HG03354 (cell line): ENCODE data around the gene PIAS1.
"Not testable (repeated sequence)": the region's sequence is repeated elsewhere in the genome, so short reads cannot be mapped to it uniquely, and the experiment has no call there.

Source experiments
- ATAC-seq: cut with Tn5 transposase; IDR thresholded peaks from one replicate; pipeline ENCODE4 v1.9.1; 2021; ENCODE audit warnings: mild to moderate bottlenecking; ENCODE audit not compliant: unreplicated experiment, poor library complexity, severe bottlenecking

The PIAS1 gene

GRCh38 chr15:68158046-68158628 lies 104.0 kb downstream of the PIAS1 start:
- no peak for ATAC-seq

GRCh38 chr15:68163191-68163590 lies 109.1 kb downstream of the PIAS1 start:
- ATAC-seq = no peak

DNA sequence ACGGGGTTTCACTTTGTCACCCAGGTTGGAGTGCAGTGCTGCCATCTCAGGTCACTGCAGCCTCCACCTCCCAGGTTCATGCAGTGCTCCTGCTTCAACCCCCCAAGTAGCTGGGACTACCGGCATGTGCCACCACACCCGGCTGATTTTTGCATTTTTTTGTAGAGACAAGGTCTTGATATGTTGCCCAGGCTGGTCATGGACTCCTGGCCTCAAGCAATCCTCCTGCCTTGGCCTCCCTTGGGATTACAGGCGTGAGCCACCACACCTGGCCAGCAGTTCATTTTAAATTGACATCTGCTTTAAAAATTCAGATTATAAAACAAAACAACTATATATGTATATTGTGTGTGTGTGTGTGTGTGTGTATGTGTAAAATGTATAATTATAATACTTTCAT lies 112.7 kb downstream of the PIAS1 start:
- ATAC-seq = no peak

DNA sequence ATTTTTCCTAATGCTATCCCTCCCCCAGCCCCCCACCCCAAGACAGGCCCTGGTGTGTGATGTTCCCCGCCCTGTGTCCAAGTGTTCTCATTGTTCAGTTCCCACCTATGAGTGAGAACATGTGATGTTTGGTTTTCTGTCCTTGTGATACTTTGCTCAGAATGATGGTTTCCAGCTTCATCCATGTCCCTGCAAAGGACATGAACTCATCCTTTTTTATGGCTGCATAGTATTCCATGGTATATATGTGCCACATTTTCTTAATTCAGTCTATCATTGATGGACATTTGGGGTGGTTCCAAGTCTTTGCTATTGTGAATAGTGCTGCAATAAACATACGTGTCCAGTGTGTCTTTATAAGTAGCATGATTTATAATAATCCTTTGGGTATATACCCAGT lies 117.9 kb downstream of the PIAS1 start:
- ATAC-seq = not testable (repeated sequence)

DNA sequence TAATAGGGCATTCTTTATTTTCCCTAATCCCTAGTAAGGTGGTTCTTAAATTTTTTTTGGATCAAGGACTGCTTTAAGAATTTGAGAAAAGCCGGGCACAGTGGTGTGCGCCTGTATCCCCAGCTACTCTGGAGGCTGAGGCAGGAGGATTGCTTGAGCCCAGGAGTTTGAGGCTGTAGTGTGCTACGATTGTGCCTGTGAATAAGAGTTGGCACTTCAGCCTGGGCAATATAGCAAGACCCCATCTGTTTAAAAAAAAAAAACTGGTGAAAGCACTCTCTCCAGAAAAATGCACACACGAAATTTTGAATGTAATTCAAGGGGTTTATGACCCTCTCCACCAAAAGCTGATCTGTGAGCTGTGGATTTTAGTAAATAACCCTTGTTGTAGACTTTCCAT lies 119.0 kb downstream of the PIAS1 start:
- no peak for ATAC-seq

DNA sequence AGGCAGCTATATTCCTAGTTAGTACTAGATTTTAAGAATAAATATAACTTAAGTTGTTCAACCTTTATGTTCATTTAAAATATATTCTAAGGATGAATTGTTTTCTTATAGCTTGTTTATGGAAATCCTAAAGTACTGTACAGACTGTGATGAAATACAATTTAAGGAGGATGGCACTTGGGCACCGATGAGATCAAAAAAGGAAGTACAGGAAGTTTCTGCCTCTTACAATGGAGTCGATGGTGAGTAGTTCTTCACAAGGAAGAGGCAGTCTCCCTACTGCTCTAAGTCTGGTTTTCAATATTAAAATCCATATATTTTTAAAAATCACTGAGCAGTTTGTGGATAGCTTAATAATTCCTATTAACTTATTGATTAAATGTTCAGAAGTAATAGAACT lies 121.4 kb downstream of the PIAS1 start:
- ATAC-seq = no peak

DNA sequence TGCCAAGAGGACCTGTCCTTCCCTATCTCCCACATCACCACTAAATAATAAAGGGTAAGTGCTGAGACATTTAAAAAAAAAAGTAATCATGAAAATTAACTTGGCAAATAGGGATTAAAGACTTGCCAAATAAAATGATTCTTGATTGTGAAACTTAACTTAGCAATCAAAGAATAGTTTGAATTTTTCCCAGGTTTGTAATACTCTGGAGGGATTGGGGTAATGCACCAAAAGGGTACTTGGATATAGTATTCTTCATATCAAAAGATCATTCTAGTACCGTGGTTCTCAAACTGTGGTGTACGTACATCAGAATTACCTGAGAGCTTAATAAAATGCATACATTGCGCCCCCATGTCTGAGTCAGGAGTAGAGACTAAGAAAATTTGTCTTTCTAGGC lies 122.5 kb downstream of the PIAS1 start:
- ATAC-seq = no peak

DNA sequence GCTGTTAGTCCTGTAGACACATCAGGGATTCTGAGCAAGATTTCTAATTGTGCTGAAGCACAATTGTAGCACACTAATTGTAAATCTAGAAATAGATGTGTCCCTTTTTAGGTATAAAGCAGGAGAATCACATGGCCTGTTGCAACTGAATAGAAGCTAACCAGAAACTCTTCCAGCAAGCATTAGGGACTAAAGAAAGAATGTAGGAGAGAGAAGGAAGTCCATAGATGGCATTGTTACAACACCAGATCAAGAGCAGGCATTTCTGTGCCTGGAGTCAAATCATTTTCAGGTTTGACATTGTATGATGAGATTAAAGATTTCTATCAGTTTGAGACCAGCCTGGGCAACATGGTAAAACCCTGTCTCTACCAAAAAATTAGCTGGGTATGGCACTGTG lies 123.6 kb downstream of the PIAS1 start:
- no peak for ATAC-seq

DNA sequence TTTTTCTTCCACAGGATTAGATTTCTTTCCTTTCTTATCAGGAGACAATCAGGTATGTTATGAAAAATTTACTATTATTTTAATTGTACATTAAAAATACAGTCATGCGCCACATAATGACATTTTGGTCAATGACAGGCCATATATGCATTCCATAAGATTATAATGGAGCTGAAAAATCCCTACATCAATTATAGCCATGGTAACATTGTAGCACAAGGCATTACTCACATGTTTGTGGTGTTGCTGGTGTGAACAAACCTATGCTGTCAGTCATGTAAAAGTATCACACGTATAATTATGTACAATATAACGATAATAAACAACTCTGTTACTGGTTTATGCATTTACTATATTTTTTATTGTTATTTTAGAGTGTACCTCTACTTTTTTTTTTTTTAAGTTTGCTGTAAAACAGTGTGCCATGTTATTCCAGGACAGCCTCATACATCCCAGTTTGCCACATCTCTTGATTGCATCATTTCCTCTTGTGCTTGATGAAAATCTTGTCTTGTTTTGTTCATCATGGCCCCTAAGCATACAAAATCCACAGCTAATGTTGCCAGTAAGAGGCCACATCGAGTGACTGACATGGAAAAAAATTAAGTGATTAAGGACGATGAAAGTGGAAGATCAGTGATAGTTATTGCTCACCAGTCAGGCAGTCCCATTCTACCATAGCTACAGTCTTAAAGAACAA lies 129.7 kb downstream of the PIAS1 start:
- no peak for ATAC-seq

- no peak for ATAC-seq
These were observed 130.7 kb downstream of the PIAS1 start for GRCh38 chr15:68184616-68185480.

DNA sequence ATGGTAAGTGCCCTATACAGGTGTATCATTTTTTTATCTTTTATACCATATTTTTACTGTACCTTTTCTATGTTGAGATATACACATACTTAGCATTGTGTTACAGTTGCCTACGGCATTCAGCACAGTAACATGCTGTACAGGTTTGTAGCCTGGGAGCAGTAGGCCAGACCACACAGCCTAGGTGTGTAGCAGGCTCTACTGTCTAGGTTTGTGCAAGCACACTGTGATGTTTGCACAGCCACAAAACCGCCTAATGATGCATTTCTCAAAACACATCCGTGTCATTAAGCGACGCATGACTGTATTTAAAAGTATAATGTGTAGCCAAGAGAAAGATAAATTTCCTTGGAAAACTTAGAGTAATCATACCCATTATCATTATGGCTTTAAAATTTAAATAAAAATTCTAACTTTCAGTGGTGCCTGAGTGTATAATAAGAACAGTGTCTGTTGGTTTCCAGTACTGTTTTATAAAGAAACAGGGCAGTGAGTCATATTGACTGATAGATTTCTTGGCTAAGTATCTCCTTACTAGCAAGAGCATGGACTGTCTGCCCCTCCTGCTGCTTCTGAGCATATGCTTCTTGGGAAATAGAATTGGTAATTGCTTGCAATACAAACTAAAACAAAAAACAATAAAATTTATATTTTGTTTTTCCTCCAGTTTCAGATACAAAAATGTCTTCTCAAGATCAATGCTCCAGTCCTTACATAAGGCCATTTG lies 132.7 kb downstream of the PIAS1 start:
- no peak for ATAC-seq

DNA sequence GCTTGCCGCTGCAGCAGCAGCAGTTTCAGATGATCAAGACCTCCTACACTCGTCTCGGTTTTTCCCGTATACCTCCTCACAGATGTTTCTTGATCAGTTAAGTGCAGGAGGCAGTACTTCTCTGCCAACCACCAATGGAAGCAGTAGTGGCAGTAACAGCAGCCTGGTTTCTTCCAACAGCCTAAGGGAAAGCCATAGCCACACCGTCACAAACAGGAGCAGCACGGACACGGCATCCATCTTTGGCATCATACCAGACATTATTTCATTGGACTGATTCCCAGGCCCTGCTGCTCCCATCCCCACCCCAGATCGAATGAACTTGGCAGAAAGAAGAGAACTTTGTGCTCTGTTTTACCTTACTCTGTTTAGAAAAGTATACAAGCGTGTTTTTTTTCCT lies 133.4 kb downstream of the PIAS1 start:
- no peak for ATAC-seq

GRCh38 chr15:68188647-68189046 lies 134.5 kb downstream of the PIAS1 start:
- ATAC-seq = no peak

DNA sequence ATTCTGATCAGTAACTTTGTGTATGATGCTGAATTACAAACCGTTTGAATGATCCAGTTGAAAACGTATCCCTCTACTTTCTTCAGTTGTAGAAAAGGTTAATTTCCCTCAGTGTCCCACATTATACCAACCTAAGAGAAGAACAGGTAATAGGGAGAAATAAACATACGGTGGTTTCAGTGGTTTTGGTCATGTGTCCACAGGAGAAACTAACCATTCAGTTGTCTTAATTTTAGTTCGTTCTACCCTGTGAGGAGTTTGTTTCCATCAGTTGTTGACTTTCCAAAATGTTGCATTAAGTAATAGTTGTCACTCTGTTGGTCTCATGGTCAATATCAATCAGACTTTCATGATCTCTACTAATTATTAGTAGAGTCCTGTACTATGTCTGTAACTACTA lies 135.9 kb downstream of the PIAS1 start:
- ATAC-seq = no peak

GRCh38 chr15:68191555-68191954 lies 137.4 kb downstream of the PIAS1 start:
- no peak for ATAC-seq

GRCh38 chr15:68192117-68192516 lies 138.0 kb downstream of the PIAS1 start:
- no peak for ATAC-seq

GRCh38 chr15:68192804-68193486 lies 138.8 kb downstream of the PIAS1 start:
- no peak for ATAC-seq

DNA sequence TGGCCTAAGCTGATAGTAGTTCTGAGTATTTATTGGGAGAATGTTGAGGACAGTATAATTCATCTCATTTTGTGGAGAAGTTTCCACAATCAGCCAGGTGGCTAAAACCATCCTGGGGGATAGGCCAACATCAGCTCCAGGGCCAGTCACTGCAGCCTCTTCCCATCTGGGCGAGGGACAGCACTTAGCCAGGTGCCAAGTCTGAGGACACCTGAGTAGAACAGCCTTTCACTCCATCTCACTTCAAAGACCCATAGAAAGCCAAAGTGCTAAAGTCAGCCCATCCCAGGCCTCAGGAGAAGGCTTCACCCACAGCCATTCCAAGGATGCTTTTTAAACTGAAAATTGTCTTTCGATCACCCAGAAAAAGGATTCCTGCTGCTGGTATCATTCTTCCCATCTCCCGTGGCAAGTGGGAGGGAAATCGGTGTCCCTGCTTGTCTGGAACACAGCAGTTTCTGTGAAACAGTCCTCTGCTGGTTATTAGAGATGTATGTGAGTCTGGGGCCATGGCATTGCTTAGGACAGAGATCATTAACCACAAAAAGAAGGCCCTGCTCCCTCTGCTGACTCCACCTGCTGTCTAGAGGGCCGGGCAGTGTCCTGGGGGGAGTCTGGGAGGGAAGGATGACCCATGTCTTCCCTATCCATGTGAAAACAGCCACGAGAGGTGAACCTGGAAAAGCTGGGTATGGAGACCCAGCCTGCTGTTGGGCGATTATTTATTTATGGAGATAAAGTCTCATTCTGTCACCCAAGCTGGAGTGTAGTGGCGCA lies 141.4 kb downstream of the PIAS1 start:
- ATAC-seq = no peak
